Astrocyte (in vitro differentiated cells and primary cell): Measurements from ENCODE around the gene CDK17.

Experiments
- EZH2 ChIP-seq: IDR thresholded peaks from 2 replicates; pipeline ENCODE4 v1.6.1; 2012; ENCODE audit warnings: mild to moderate bottlenecking, low read length, inconsistent platforms; ENCODE audit not compliant: insufficient read depth
- TF ChIP-seq, protein P1 (sequence below): IDR thresholded peaks from 2 replicates; pipeline ENCODE4 v1.5.1; 2011; ENCODE audit warnings: low read depth, mild to moderate bottlenecking, inconsistent platforms, low read length, moderate library complexity; ENCODE audit not compliant: insufficient read depth

DNA sequence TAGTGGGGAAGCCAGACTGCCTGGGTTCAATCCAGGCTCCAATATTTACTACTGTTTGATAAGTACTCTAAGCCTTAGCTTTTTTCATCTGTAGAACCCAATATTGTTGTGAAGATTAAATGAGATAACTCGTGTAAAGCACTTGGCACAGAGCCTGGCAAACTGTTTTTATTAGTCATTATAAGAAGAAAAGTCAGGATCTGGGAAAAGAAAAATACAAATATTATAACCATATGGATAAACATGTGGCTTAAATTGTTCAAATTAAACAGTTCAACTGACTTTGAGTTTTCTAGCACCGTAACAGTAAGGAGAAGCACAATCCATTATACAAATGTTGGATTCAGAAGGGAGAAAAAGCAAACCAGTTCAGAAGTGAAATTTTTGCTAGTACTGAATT lies 22.0 kb upstream of the CDK17 start:
- TF ChIP-seq, protein P1, sequence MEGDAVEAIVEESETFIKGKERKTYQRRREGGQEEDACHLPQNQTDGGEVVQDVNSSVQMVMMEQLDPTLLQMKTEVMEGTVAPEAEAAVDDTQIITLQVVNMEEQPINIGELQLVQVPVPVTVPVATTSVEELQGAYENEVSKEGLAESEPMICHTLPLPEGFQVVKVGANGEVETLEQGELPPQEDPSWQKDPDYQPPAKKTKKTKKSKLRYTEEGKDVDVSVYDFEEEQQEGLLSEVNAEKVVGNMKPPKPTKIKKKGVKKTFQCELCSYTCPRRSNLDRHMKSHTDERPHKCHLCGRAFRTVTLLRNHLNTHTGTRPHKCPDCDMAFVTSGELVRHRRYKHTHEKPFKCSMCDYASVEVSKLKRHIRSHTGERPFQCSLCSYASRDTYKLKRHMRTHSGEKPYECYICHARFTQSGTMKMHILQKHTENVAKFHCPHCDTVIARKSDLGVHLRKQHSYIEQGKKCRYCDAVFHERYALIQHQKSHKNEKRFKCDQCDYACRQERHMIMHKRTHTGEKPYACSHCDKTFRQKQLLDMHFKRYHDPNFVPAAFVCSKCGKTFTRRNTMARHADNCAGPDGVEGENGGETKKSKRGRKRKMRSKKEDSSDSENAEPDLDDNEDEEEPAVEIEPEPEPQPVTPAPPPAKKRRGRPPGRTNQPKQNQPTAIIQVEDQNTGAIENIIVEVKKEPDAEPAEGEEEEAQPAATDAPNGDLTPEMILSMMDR: no peak
- no peak for TF ChIP-seq EZH2
